Stomach (tissue), 4 donors: ENCODE measurements around the gene MACROD1.

Experiments
- EP300 ChIP-seq: sonication (generic); formaldehyde crosslinking; IDR thresholded peaks from one replicate; pipeline ENCODE4 v1.6.1; 2017; ENCODE audit warnings: antibody characterized with exemption
- POLR2A ChIP-seq, 4 donors: fragments of 450-650 bp; IDR thresholded peaks; one replicate each; pipeline ENCODE4 v1.6.1; 2016; ENCODE audit warnings: antibody characterized with exemption in 4 of 4, control low read depth in 2 of 4, mild to moderate bottlenecking in 1 of 4, moderate library complexity in 1 of 4
- POLR2AphosphoS5 ChIP-seq, 3 donors: sonication (generic); formaldehyde crosslinking; IDR thresholded peaks; one replicate each; pipeline ENCODE4 v1.6.1; 2016; ENCODE audit warnings: antibody characterized with exemption in 3 of 3
- TF ChIP-seq, protein P1 (sequence below), 7 experiments: fragments of 450-650 bp in 4 of 7; fragments of 200-600 bp in 3 of 7; sonication (generic) in 3 of 7; IDR thresholded peaks; one replicate each; pipeline ENCODE4 v1.5.1; 2016 to 2019; ENCODE audit warnings: antibody characterized with exemption in 7 of 7, control low read depth in 2 of 7, mild to moderate bottlenecking in 1 of 7

DNA sequence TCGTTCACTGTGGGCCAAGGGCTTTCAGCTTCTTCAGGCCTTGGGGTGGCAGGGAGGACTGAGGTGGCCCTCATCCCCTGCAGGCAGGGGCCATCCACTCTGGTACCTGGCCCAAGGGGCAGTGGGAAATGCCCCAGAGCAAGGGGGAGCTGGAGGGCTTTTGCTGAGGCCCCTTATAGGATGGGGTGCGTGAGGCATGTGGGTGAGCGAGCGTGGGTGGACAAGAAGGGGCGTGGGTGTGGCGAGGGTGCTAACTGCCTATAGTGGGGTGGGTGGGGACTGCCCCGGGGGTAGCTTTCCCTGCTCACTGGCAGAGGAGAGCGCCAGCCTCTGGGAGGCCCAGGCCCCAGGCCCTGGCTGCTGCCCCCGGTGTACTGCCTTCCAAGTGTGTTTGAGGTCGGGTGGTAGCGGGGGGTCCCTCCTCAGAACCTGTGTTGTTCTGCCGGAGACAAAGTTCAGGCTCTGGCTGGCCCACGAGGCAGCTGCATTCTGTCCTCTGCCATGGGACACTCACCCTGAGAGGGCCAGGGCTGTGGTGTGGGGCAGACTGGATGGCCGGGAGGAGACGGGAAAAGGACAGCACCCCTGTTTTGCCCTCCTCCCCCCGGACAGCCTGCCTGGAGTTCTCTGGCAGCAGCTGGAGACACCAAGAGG lies 126.8 kb downstream of the MACROD1 start:
- no peak for TF ChIP-seq POLR2A (IDR thresholded peaks at IDR 0.05)
- TF ChIP-seq, protein P1, sequence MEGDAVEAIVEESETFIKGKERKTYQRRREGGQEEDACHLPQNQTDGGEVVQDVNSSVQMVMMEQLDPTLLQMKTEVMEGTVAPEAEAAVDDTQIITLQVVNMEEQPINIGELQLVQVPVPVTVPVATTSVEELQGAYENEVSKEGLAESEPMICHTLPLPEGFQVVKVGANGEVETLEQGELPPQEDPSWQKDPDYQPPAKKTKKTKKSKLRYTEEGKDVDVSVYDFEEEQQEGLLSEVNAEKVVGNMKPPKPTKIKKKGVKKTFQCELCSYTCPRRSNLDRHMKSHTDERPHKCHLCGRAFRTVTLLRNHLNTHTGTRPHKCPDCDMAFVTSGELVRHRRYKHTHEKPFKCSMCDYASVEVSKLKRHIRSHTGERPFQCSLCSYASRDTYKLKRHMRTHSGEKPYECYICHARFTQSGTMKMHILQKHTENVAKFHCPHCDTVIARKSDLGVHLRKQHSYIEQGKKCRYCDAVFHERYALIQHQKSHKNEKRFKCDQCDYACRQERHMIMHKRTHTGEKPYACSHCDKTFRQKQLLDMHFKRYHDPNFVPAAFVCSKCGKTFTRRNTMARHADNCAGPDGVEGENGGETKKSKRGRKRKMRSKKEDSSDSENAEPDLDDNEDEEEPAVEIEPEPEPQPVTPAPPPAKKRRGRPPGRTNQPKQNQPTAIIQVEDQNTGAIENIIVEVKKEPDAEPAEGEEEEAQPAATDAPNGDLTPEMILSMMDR (IDR thresholded peaks at IDR 0.05) = no peak
- TF ChIP-seq EP300 = no peak
- TF ChIP-seq POLR2AphosphoS5 (IDR thresholded peaks at IDR 0.05) = no peak
